HCT116 (cell line): Measurements from ENCODE around the gene TRIP10. TPM values are rescaled to one million over a fixed set of nuclear protein-coding genes. Genes with fewer than 3 reads are reported as not detected.

Experiments used
- ATAC-seq: fragments of 200-7000 bp; cut with Tn5 transposase; 2 replicates; pipeline ENCODE4 v1.9.1; 2020; ENCODE audit warnings: mild to moderate bottlenecking, moderate library complexity
- BruUV-seq: library from RNA; stranded (reverse); fragments of 400-500 nt; replicated peaks from 2 replicates; lab custom pipeline; 2021; lab: Mats Ljungman, UMichigan
- CTCF ChIA-PET: fragments of 300-600 bp; sonication (Branson Sonifier 250); formaldehyde crosslinking; loops from one replicate; lab custom pipeline; 2021; ENCODE audit warnings: antibody characterized with exemption; lab: Charles Lee
- POLR2A ChIA-PET: fragments of 300-600, 350-600 bp; sonication (Branson Sonifier 250); formaldehyde crosslinking; loops from one replicate; lab custom pipeline; 2021; ENCODE audit warnings: antibody characterized with exemption; lab: Charles Lee
- RAD21 ChIA-PET, 2 experiments: fragments of 300-600 bp; sonication (Branson Sonifier 250); formaldehyde crosslinking; loops; one replicate each; lab custom pipeline; 2023; ENCODE audit warnings: low total read pairs in 2 of 2; ENCODE audit not compliant: uncharacterized antibody in 2 of 2, unreplicated experiment in 2 of 2, low non-redundant PET in 1 of 2; lab: Charles Lee
- DNase-seq: peaks from one replicate; pipeline ENCODE4 v3.0.0-alpha.2; 2010; ENCODE audit warnings: low read depth, low spot score
- H2AFZ ChIP-seq: fragments of 200-600 bp; shearing (Covaris generic), sonication (generic); 2 replicates; pipeline ENCODE4 v1.6.1; 2017; ENCODE audit warnings: low read depth, mixed run types, mixed read lengths, antibody characterized with exemption, low read length; ENCODE audit not compliant: poor library complexity, severe bottlenecking
- H3K27ac ChIP-seq: 2 replicates; pipeline ENCODE4 v1.5.1; 2012; ENCODE audit warnings: low read depth, low read length
- H3K27me3 ChIP-seq: fragments of 200-600 bp; sonication (generic); 2 replicates; pipeline ENCODE4 v1.6.1; 2016; ENCODE audit warnings: mixed run types, low read length, mixed read lengths; ENCODE audit not compliant: insufficient read depth
- H3K36me3 ChIP-seq, 2 experiments: fragments of 200-500 bp in 1 of 2; fragments of 200-600 bp in 1 of 2; sonication (Bioruptor generic) in 1 of 2; sonication (generic) in 1 of 2; 2 replicates each; pipeline versions ENCODE4 v1.5.1 to v1.6.1; 2014 to 2016; ENCODE audit warnings: low read length in 2 of 2, inconsistent platforms in 1 of 2, mixed read lengths in 1 of 2, mixed run types in 1 of 2; ENCODE audit not compliant: insufficient read depth in 2 of 2, control insufficient read depth in 1 of 2
- H3K4me1 ChIP-seq, 2 experiments: fragments of 200-600 bp in 1 of 2; sonication (generic) in 1 of 2; 2 replicates each; pipeline versions ENCODE4 v1.5.1 to v1.6.1; 2012 to 2017; ENCODE audit warnings: low read length in 2 of 2, inconsistent platforms in 1 of 2, mild to moderate bottlenecking in 1 of 2, mixed read lengths in 1 of 2, mixed run types in 1 of 2, moderate library complexity in 1 of 2; ENCODE audit not compliant: insufficient read depth in 2 of 2, control insufficient read depth in 1 of 2
- H3K4me2 ChIP-seq: fragments of 200-600 bp; sonication (generic); 2 replicates; pipeline ENCODE4 v1.6.1; 2017; ENCODE audit warnings: mixed run types, low read length, mixed read lengths
- H3K4me3 ChIP-seq, 2 experiments: fragments of 200-600 bp in 1 of 2; sonication (generic) in 1 of 2; replicated peaks in 1 of 2; 2 replicates each; pipeline ENCODE4 v1.5.1; 2011 to 2016; ENCODE audit warnings: low read length in 2 of 2, control low read depth in 1 of 2, low read depth in 1 of 2, mild to moderate bottlenecking in 1 of 2, mixed read lengths in 1 of 2, mixed run types in 1 of 2
- H3K79me2 ChIP-seq: fragments of 200-600 bp; sonication (generic); 2 replicates; pipeline ENCODE4 v1.6.1; 2017; ENCODE audit warnings: mild to moderate bottlenecking, mixed run types, low read length, moderate library complexity, mixed read lengths; ENCODE audit not compliant: insufficient read depth
- H3K9ac ChIP-seq: fragments of 200-600 bp; sonication (generic); 2 replicates; pipeline ENCODE4 v1.6.1; 2016; ENCODE audit warnings: low read length, mixed read lengths
- H3K9me2 ChIP-seq: fragments of 200-600 bp; sonication (generic), shearing (Covaris generic); 2 replicates; pipeline ENCODE4 v1.6.1; 2017; ENCODE audit warnings: mixed run types, mild to moderate bottlenecking, moderate library complexity; ENCODE audit not compliant: insufficient read depth
- H3K9me3 ChIP-seq, 2 experiments: fragments of 200-500 bp in 1 of 2; fragments of 200-600 bp in 1 of 2; sonication (Bioruptor generic) in 1 of 2; sonication (generic) in 1 of 2; 2 replicates each; pipeline ENCODE4 v1.6.1; 2014 to 2017; ENCODE audit warnings: low read length in 2 of 2, mixed read lengths in 2 of 2, inconsistent platforms in 1 of 2, low read depth in 1 of 2, mild to moderate bottlenecking in 1 of 2, mixed run types in 1 of 2, moderate library complexity in 1 of 2; ENCODE audit not compliant: control insufficient read depth in 1 of 2, insufficient read depth in 1 of 2
- H4K20me1 ChIP-seq: fragments of 200-600 bp; sonication (generic), shearing (Covaris generic); 2 replicates; pipeline ENCODE4 v1.6.1; 2017; ENCODE audit warnings: mixed run types, mild to moderate bottlenecking, moderate library complexity; ENCODE audit not compliant: insufficient read depth
- CTCF ChIP-seq, 3 experiments: fragments of 200-600 bp in 1 of 3; sonication (generic) in 1 of 3; IDR thresholded peaks in 2 of 3; conservative IDR thresholded peaks in 1 of 3; 2 replicates each; pipeline ENCODE4 v1.5.1; 2012 to 2017; ENCODE audit warnings: low read depth in 2 of 3, low read length in 2 of 3, antibody characterized with exemption in 1 of 3, borderline replicate concordance in 1 of 3, control low read depth in 1 of 3, mild to moderate bottlenecking in 1 of 3, mixed read lengths in 1 of 3, mixed run types in 1 of 3, moderate library complexity in 1 of 3; ENCODE audit not compliant: insufficient read depth in 1 of 3
- ZFX ChIP-seq: fragments of 450-650 bp; IDR thresholded peaks from 2 replicates; pipeline ENCODE4 v1.6.1; 2017
- intact Hi-C: fragments of 100-400 bp; cut with micrococcal nuclease; formaldehyde crosslinking; loops from 2 replicates; pipeline ENCODE4 v1.10.0; 2022
- total RNA-seq: library from RNA; stranded (reverse); gene quantifications from one replicate; pipeline ENCODE4 v1.2.1, GENCODE V29; 2021; ENCODE audit not compliant: unreplicated experiment
- TF ChIP-seq, protein P1 (sequence below): IDR thresholded peaks from 2 replicates; pipeline ENCODE4 v1.6.1; 2011; ENCODE audit warnings: mild to moderate bottlenecking, low read length, moderate library complexity; ENCODE audit not compliant: insufficient replicate concordance; ENCODE audit errors: extremely low read depth

Gene TRIP10
- total RNA-seq, 1 experiment from 2014 or later, result 111 TPM

- no peak for TF ChIP-seq CTCF (IDR thresholded peaks at IDR 0.05 in 2 of 3, conservative IDR thresholded peaks at IDR 0.05 in 1 of 3; ENCODE audit: borderline replicate concordance in 1 of 3, insufficient read depth in 1 of 3, low read depth in 2 of 3, low read length in 2 of 3)
These were observed 3.6 kb downstream of the TRIP10 start (continued) for GRCh38 chr19:6743066-6743465.

GRCh38 chr19:6743714-6744380 lies 4.4 kb downstream of the TRIP10 start:
- peak overlapping the region; percentile 71 for H3K9ac ChIP-seq
- no peaks in the 10 kb centered on the region for H3K9me3 ChIP-seq
- peaks cover 29 to 38% of the 10 kb centered on the region in 2 experiments for H3K36me3 ChIP-seq
- H3K4me1 ChIP-seq, result peaks cover 46 to 55% of the 10 kb centered on the region in 2 experiments
- H2AFZ ChIP-seq, result no peak overlapping the region
- peak overlapping the region; percentile 72 for H3K4me2 ChIP-seq
- peaks cover 76% of the 10 kb centered on the region for H3K79me2 ChIP-seq
- RAD21 ChIA-PET, result interaction anchor here in 1 of 2 experiments (1.5 kb wide), 1 partner anchor 120 kb away, joined by 3 read pairs; no protein-coding TSS in a partner anchor
- no peaks in the 10 kb centered on the region for H3K9me2 ChIP-seq
- H4K20me1 ChIP-seq, result no peaks in the 10 kb centered on the region
- H3K27ac ChIP-seq, result peak overlapping the region; percentile 98
- peak overlapping the region; percentile 13 to 52 for H3K4me3 ChIP-seq
- peak; percentile 5; the same call in 1 of the 2 replicates for ATAC-seq
- BruUV-seq, result no TSS peak
- CTCF ChIA-PET, result interaction anchor here (0.8 kb wide), 1 partner anchor 10 kb away, joined by 3 read pairs; no protein-coding TSS in a partner anchor
- no peaks in the 10 kb centered on the region for H3K27me3 ChIP-seq
- DNase-seq, result no peak
- POLR2A ChIA-PET, result no interaction called here
- intact Hi-C loops, result no loop called here
- TF ChIP-seq, protein P1, sequence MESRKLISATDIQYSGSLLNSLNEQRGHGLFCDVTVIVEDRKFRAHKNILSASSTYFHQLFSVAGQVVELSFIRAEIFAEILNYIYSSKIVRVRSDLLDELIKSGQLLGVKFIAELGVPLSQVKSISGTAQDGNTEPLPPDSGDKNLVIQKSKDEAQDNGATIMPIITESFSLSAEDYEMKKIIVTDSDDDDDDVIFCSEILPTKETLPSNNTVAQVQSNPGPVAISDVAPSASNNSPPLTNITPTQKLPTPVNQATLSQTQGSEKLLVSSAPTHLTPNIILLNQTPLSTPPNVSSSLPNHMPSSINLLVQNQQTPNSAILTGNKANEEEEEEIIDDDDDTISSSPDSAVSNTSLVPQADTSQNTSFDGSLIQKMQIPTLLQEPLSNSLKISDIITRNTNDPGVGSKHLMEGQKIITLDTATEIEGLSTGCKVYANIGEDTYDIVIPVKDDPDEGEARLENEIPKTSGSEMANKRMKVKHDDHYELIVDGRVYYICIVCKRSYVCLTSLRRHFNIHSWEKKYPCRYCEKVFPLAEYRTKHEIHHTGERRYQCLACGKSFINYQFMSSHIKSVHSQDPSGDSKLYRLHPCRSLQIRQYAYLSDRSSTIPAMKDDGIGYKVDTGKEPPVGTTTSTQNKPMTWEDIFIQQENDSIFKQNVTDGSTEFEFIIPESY, result no peak
- 0 out of 2 replicates have a peak, but pooled peaks have one; percentile 15 for TF ChIP-seq ZFX
